ENCODE results near the gene PRKN. TPM values are rescaled to one million over a fixed set of nuclear protein-coding genes. Genes with fewer than 3 reads are reported as not detected.

The PRKN gene
- polyA plus RNA-seq, 6 donors from 2014 or later = 1.4 to 9.3 (median 3.6) TPM

DNA sequence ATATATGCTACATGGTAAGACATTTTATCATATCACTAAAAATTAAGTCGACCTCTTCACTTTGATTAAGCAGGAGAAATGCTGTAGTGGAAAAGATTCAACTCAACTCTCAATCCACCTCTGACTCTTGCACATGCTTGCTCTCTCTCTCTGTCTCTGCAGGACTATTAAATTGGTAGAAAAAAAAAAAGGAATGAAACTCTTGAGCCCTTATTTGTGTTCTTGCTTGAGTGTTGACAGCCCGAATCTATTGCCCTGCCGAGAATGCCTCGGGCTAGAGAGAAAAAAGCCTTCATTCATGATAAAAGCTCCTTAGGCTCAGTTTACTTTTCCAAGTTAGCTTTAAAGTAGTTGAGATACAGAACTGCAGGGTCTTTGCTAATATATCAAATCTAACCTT, 722.2 kb downstream of the PRKN start:
- peaks cover 7 to 30% (median 10%) of the 10 kb centered on the region in 7 donors for H3K9me3 Mint-ChIP-seq

DNA sequence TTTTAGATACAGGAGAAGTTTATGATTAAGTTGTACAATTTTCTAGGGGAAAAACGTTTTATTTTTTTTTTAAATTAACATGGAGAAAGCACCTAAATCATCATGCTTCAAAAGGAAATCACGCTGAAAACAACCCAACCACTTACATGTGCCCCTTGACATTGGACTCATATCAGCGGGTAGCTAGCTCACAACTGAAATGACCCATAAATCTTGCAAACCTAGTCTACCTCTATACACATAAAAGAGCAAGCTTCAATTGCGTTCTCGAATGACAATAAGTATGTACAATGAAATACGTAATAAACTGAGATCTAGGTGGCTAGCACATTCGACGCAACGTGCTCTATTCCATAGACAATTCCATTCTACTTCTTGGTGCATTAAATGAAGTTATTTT, 730.8 kb downstream of the PRKN start:
- no peak for DNase-seq
- no peak for ATAC-seq (ENCODE audit: low read depth in 2 of 2)
- H3K4me3 Mint-ChIP-seq = no peak overlapping the region
- H3K27me3 Mint-ChIP-seq = no peaks in the 10 kb centered on the region
- no peaks in the 10 kb centered on the region for H3K4me1 Mint-ChIP-seq
- no peak overlapping the region for H3K27ac Mint-ChIP-seq
- peaks cover 12 to 76% (median 21%) of the 10 kb centered on the region in 7 donors for H3K9me3 Mint-ChIP-seq
- H3K36me3 Mint-ChIP-seq = no peaks in the 10 kb centered on the region

More for the DNA sequence above, 722.2 kb downstream of the PRKN start:
- no peak for ATAC-seq (ENCODE audit: low read depth in 2 of 2)
- no peak overlapping the region for H3K27ac Mint-ChIP-seq
- no peak overlapping the region for H3K4me3 Mint-ChIP-seq
- H3K36me3 Mint-ChIP-seq = peaks cover 0 to 8% of the 10 kb centered on the region in 2 donors
- DNase-seq = no peak
- H3K27me3 Mint-ChIP-seq = no peaks in the 10 kb centered on the region
- no peaks in the 10 kb centered on the region for H3K4me1 Mint-ChIP-seq

DNA sequence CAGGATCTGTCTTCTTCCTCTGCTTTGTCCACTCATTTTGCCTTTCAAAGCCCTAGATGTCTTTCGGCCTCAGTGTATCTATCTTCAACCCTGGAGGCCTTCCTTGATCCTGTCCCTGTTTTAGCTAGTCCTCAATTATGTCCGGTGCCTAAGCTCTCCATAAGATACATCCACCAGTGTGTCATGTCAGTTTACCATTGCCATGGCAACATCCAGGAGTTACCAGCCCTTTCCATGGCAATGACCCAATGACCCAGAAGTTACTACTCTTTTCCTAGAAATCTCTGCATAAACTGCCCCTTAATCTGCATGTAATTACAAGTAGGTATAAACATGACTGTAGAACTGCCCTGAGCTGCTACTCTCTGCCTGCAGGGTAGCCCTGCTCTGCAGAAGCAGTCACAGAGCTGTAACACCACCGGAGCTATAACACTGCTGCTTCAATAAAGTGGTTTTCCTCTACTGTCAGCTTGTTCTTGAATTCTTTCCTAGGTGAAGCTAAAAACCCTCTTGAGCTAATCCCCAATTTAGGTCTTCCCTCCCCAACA, 741.6 kb downstream of the PRKN start:
- peak overlapping the region in 1 of 8 donors; percentile 17 for H3K4me3 Mint-ChIP-seq
- H3K9me3 Mint-ChIP-seq = peaks cover 8 to 36% (median 20%) of the 10 kb centered on the region in 7 donors
- DNase-seq (no peak), ATAC-seq (ENCODE audit: low read depth in 2 of 2) (no peak)
- no peaks in the 10 kb centered on the region for H3K4me1 Mint-ChIP-seq
- H3K27ac Mint-ChIP-seq = no peak overlapping the region
- no peaks in the 10 kb centered on the region for H3K27me3 Mint-ChIP-seq
- peaks cover 4 to 11% of the 10 kb centered on the region in 2 donors for H3K36me3 Mint-ChIP-seq

DNA sequence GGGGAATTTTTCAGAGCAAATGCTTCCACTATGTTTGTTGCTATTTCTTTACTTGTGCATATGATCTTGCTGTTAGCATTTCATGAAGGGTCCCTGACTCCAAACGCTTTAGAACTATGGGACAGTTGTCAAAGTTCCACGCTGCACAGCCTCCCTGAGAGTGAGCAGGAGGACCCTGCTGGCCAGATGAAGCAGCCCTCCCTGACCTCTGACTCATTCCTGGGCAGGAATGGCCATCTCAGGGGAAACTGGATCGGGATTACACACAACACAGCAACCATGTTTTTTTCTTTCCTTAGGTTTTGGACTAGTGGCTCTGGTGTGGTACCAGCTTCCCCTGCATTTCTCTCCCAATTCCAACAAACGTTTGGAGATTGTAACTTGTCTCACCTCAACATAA, 742.9 kb downstream of the PRKN start:
- DNase-seq = no peak
- Mint-ChIP-seq H3K4me1 (no peaks in the 10 kb centered on the region), H3K9me3 (peaks cover 4 to 31% (median 12%) of the 10 kb centered on the region in 7 donors), H3K27me3 (no peaks in the 10 kb centered on the region), H3K36me3 (peaks cover 0 to 6% of the 10 kb centered on the region in 2 donors), H3K27ac (no peak overlapping the region), H3K4me3 (no peak overlapping the region)
- ATAC-seq (ENCODE audit: low read depth in 2 of 2) = no peak

DNA sequence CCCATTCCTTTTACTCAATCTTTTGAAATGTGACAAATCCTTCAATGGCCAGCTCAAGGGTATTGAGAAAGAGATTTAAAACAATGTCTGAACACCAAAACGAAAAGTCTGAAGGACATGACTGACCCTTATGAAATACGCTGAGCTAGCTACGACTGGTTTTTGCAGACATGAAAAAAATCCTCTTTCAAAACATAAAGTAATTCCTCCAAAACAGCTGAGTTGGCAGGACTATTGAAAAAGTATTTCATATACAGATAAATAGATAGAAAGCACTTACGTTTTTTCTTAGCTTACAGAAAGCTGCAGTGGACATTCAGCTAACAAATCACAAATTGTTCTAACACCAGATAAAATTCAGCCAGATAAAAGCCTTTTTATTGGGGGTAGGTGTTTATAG, 751.0 kb downstream of the PRKN start:
- Mint-ChIP-seq H3K4me1 (no peaks in the 10 kb centered on the region), H3K36me3 (peaks cover 0 to 9% of the 10 kb centered on the region in 2 donors), H3K9me3 (peaks cover 0 to 23% (median 10%) of the 10 kb centered on the region in 7 donors), H3K4me3 (no peak overlapping the region), H3K27ac (no peak overlapping the region), H3K27me3 (no peaks in the 10 kb centered on the region)
- DNase-seq (no peak), ATAC-seq (ENCODE audit: low read depth in 2 of 2) (no peak)

DNA sequence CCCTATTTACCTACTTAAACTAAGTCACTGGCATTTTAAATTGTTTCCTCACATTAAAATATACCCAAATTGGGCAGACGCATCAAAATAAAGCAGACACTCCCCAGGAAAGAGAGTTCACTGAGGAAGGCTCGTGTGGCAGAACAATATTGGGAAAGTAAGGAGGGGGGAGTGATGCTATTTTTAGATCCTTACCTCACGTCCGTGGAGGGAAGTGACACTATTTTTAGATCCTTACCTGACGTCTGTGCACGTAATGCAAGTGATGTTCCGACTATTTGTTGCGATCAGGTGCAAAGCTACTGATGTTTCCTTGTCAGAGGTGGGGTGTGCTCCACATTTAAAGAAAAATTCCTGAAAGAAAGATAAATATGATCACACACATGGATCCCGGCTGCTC, 754.5 kb downstream of the PRKN start:
- no peak for DNase-seq
- Mint-ChIP-seq H3K4me3 (no peak overlapping the region), H3K9me3 (peaks cover 0 to 7% (median 4%) of the 10 kb centered on the region in 7 donors), H3K4me1 (no peaks in the 10 kb centered on the region), H3K27me3 (no peaks in the 10 kb centered on the region), H3K27ac (no peak overlapping the region), H3K36me3 (peaks cover 0 to 9% of the 10 kb centered on the region in 2 donors)
- no peak for ATAC-seq (ENCODE audit: low read depth in 2 of 2)

DNA sequence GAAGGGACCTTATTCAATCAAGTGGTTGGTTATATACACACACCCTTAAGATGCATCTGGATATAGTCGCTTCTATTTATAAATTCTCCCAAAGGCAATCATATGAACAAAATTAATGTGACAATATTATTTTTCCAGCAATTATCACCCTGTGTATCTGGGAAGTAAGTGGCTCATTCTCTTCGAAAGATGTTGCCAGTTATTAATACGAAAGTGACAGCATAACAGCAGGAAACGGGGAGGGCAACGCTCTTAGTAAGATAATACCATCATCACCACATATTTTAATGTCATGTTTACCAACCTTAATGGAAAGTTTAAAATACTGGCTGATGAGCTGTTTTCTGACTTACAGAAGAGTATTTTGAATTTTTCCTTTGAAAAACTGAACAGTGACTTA, 756.5 kb downstream of the PRKN start:
- peaks cover 0 to 9% of the 10 kb centered on the region in 2 donors for H3K36me3 Mint-ChIP-seq
- H3K27me3 Mint-ChIP-seq = no peaks in the 10 kb centered on the region
- DNase-seq (no peak), ATAC-seq (ENCODE audit: low read depth in 2 of 2) (no peak)
- no peak overlapping the region for H3K27ac Mint-ChIP-seq
- peaks cover 0 to 5% (median 1%) of the 10 kb centered on the region in 7 donors for H3K9me3 Mint-ChIP-seq
- no peak overlapping the region for H3K4me3 Mint-ChIP-seq
- no peaks in the 10 kb centered on the region for H3K4me1 Mint-ChIP-seq

DNA sequence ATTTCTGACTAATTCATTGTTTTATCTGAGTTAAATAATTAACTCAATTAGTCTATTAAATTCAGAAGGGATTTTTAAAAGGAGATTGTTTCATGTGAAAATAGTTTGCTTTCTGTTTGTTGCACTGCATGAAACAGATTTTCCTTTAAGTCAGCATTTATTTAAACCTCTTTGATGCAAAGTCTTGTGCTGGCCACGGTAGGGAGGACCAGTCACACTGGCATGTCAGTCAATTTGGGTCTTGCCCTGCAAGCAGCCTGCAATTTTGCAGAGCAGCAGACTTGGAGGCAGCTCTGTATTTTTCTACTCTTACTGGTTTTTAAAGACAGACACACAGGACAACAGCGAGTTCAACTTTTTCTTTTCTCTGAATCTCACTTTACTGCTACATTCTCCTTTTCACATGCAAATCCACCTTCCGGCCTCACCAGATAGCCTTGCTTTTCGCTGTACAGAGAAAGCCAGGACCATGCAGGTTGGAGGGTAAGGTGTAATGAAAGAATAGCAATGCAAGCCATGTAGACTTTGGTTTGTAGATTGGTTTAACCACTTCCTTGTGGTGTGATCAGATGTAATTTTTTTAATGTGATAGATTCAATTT, 763.8 kb downstream of the PRKN start:
- no peak for ATAC-seq (ENCODE audit: low read depth in 2 of 2)
- Mint-ChIP-seq H3K4me3 (no peak overlapping the region), H3K9me3 (peaks cover 0 to 3% (median 0%) of the 10 kb centered on the region in 7 donors), H3K4me1 (no peaks in the 10 kb centered on the region), H3K27me3 (no peaks in the 10 kb centered on the region), H3K36me3 (no peaks in the 10 kb centered on the region), H3K27ac (no peak overlapping the region)
- DNase-seq = no peak

DNA sequence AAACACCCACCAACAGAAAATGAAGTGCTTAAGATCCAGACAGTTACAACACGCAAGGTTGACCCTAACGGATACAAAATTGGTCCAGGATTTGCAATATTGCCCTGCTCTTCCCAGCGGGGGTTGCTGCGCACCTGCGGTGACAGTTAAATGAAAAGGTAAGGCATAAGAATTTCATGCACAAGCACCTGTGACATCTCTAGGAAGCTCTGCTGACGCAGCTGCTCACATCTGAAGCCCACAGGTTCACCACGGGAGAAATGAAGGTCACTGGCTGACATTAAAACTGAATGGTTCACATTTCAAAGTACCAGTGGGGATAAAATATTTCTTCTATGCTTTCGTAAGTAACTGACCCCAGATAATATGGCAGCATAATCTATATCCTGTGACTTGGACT, 764.4 kb downstream of the PRKN start:
- no peak for DNase-seq
- ATAC-seq (ENCODE audit: low read depth in 2 of 2) = no peak
- no peaks in the 10 kb centered on the region for H3K27me3 Mint-ChIP-seq
- H3K36me3 Mint-ChIP-seq = no peaks in the 10 kb centered on the region
- H3K4me1 Mint-ChIP-seq = no peaks in the 10 kb centered on the region
- H3K27ac Mint-ChIP-seq = peak overlapping the region in 1 of 6 donors; percentile 72
- peaks cover 0 to 3% (median 0%) of the 10 kb centered on the region in 7 donors for H3K9me3 Mint-ChIP-seq
- no peak overlapping the region for H3K4me3 Mint-ChIP-seq

DNA sequence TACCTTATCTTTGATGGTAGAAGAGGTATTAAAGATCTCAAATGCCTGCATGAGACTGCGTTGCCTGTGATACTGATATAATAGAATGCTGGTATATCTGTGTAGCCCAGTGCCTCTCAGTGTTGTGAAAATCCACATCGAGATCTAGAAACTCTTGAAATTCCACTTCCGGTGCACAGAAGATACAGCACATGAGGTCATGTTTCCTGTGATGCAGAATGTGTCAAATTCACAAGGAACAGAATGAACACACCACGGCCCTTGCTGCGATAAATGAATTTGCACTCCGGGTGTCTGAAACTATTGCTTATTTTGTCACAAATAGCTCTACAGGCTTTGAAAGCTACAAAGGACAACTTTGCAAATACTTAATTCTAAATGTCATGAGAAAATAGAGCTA, 765.8 kb downstream of the PRKN start:
- Mint-ChIP-seq H3K4me3 (no peak overlapping the region), H3K27me3 (no peaks in the 10 kb centered on the region), H3K36me3 (no peaks in the 10 kb centered on the region), H3K27ac (no peak overlapping the region), H3K9me3 (peaks cover 0 to 3% (median 2%) of the 10 kb centered on the region in 7 donors), H3K4me1 (no peaks in the 10 kb centered on the region)
- DNase-seq (no peak), ATAC-seq (ENCODE audit: low read depth in 2 of 2) (no peak)

DNA sequence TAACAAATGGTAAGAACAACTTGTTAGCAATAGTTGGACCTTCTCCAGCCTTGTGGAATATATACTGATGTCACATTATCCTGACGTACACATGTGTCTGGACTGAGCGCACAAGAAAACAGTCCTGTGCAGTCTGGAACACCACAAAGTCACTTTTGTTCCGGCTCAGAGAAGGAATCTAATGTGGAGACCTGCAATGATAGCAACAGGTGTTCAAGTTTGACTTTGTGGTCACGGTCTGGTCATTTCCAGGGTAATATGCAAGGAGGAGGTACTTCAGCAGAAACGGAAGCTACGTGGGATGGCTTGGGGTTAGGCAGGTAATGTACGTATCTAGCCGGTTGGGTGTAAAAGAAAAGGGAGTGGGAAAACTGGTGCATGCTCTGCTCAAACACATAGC, 766.5 kb downstream of the PRKN start:
- H3K36me3 Mint-ChIP-seq = no peaks in the 10 kb centered on the region
- H3K27me3 Mint-ChIP-seq = no peaks in the 10 kb centered on the region
- no peak overlapping the region for H3K27ac Mint-ChIP-seq
- no peak overlapping the region for H3K4me3 Mint-ChIP-seq
- peaks cover 0 to 3% (median 2%) of the 10 kb centered on the region in 7 donors for H3K9me3 Mint-ChIP-seq
- H3K4me1 Mint-ChIP-seq = no peaks in the 10 kb centered on the region
- no peak for DNase-seq
- ATAC-seq (ENCODE audit: low read depth in 2 of 2) = no peak

DNA sequence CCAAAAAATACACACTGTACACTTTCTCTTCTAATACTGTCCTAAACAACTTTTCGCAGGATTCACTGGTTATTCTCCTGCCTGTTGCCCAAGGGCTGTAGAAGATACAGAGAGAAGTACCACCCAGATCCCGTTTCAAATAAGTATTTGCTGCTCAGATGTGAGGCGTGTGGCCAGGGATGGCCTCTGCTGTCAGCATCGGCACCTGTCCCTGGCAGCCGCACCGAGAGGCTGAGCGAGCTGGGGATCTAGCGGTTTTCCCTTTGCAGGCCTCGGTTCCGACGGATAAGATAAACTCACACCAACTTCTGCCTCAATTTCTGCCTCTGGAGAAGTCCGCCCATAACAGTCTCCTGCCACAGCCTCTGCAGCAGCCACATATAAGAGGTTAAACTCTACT, 768.5 kb downstream of the PRKN start:
- Mint-ChIP-seq H3K4me1 (no peaks in the 10 kb centered on the region), H3K36me3 (no peaks in the 10 kb centered on the region), H3K4me3 (no peak overlapping the region), H3K9me3 (peaks cover 0 to 2% (median 0%) of the 10 kb centered on the region in 7 donors), H3K27ac (no peak overlapping the region), H3K27me3 (no peaks in the 10 kb centered on the region)
- no peak for DNase-seq
- ATAC-seq (ENCODE audit: low read depth in 2 of 2) = no peak

DNA sequence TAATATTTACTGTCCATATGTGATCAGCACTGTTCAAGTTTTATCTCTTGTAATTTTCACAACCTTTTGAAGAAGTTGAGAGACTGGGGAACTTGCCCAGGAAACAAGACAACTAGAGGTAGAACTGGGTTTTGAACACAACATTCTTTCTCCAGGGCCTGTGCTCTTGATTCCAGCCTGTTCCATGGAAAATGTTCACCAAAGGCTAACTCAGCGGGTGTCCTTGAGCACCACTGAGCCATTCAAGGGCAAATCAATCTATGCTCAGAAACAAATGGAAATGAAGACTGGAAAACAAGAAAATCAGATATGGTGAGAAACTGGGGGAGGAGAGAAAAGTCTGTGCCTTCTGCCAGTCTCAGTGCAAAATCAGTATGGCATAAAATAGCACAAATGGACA, 771.5 kb downstream of the PRKN start:
- Mint-ChIP-seq H3K27ac (no peak overlapping the region), H3K4me1 (no peaks in the 10 kb centered on the region), H3K4me3 (no peak overlapping the region), H3K36me3 (no peaks in the 10 kb centered on the region), H3K27me3 (no peaks in the 10 kb centered on the region), H3K9me3 (peaks cover 0 to 4% (median 2%) of the 10 kb centered on the region in 7 donors)
- DNase-seq = no peak
- ATAC-seq (ENCODE audit: low read depth in 2 of 2) = no peak

DNA sequence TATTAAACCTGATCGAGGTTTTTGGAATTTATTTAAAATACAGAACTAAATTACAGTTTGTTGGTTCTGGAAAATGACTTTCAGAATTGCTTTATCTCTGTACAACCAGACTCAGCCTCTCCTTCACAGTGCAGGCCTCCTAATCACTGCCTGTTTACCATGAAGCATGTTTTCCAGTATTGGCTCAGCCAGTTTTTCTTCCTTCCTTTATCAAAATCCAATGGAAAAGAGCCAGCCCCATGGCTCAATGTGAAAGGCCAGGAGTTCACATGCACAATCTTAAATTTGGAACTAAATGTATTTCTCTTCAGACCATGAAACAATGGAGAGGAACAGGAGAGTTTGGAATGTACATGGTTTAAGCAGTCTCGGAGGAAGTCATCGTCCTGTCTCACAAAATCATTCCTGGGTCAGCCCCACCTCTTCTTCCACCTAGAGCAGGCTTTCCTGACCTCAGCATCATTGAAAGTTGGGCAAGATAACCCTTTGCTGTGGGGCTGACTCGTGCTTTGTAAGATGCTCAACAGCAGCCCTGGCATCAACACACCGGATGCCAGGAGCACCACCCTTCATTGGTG, 772.8 kb downstream of the PRKN start:
- H3K9me3 Mint-ChIP-seq = peaks cover 0 to 7% (median 3%) of the 10 kb centered on the region in 7 donors
- DNase-seq (no peak), ATAC-seq (ENCODE audit: low read depth in 2 of 2) (no peak)
- no peaks in the 10 kb centered on the region for H3K4me1 Mint-ChIP-seq
- no peaks in the 10 kb centered on the region for H3K36me3 Mint-ChIP-seq
- peak overlapping the region in 1 of 8 donors; percentile 51 for H3K4me3 Mint-ChIP-seq
- no peak overlapping the region for H3K27ac Mint-ChIP-seq
- H3K27me3 Mint-ChIP-seq = no peaks in the 10 kb centered on the region

Data from naive B cell (primary cell).